Activated T-helper 1 cell treated with Interleukin-2 at 50 U/mL for 16 hours (primary cell): Measurements from ENCODE around the gene ITPR1.
"Not testable (repeated sequence)": the region's sequence is repeated elsewhere in the genome, so short reads cannot be mapped to it uniquely, and the experiment has no call there.

Source experiments
- DNase-seq: peaks from one replicate; pipeline ENCODE4 v3.0.0-alpha.2; 2020; ENCODE audit warnings: low read depth

ITPR1 gene

GRCh38 chr3:4596612-4597011, 103.5 kb downstream of the ITPR1 start:
- no peak for DNase-seq

- no peak for DNase-seq
Measured at GRCh38 chr3:4597208-4597985, 104.2 kb downstream of the ITPR1 start.

GRCh38 chr3:4598232-4598631, 105.1 kb downstream of the ITPR1 start:
- DNase-seq = not testable (repeated sequence)

- no peak for DNase-seq
Measured at GRCh38 chr3:4599612-4600011, 106.5 kb downstream of the ITPR1 start.

- no peak for DNase-seq
Measured at GRCh38 chr3:4600493-4600892, 107.3 kb downstream of the ITPR1 start.

GRCh38 chr3:4601892-4602291, 108.7 kb downstream of the ITPR1 start:
- DNase-seq = no peak

- no peak for DNase-seq
Measured at GRCh38 chr3:4604693-4605092, 111.5 kb downstream of the ITPR1 start.

GRCh38 chr3:4606911-4607310, 113.8 kb downstream of the ITPR1 start:
- no peak for DNase-seq

GRCh38 chr3:4613366-4613765, 120.2 kb downstream of the ITPR1 start:
- DNase-seq = no peak

- no peak for DNase-seq
Measured at GRCh38 chr3:4614070-4614469, 120.9 kb downstream of the ITPR1 start.

- DNase-seq = no peak
Measured at GRCh38 chr3:4614927-4615326, 121.8 kb downstream of the ITPR1 start.

GRCh38 chr3:4615750-4616149, 122.6 kb downstream of the ITPR1 start:
- DNase-seq = no peak

- no peak for DNase-seq
Measured at GRCh38 chr3:4623421-4623999, 130.4 kb downstream of the ITPR1 start.

- DNase-seq = no peak
Measured at GRCh38 chr3:4627651-4628375, 134.7 kb downstream of the ITPR1 start.

GRCh38 chr3:4629095-4630007, 136.2 kb downstream of the ITPR1 start:
- no peak for DNase-seq

- DNase-seq = no peak
Measured at GRCh38 chr3:4633078-4634004, 140.2 kb downstream of the ITPR1 start.

GRCh38 chr3:4634894-4635293, 141.7 kb downstream of the ITPR1 start:
- no peak for DNase-seq

GRCh38 chr3:4637265-4637664, 144.1 kb downstream of the ITPR1 start:
- no peak for DNase-seq

GRCh38 chr3:4641863-4642563, 148.9 kb downstream of the ITPR1 start:
- DNase-seq = no peak

GRCh38 chr3:4642611-4643010, 149.5 kb downstream of the ITPR1 start:
- no peak for DNase-seq
